Measurements from ENCODE around the gene RDH12. TPM values are rescaled to one million over a fixed set of nuclear protein-coding genes. Genes with fewer than 3 reads are reported as not detected.

RDH12 gene
- total and polyA plus RNA-seq, 2 donors (not counting 1 experiment from before 2014, with no cell fraction given), result not detected

- H2AFZ ChIP-seq (ENCODE audit: low read length), result no peak overlapping the region
- H3K4me1 ChIP-seq (ENCODE audit: control insufficient read depth, extremely low read depth, insufficient read depth, low read length), result no peaks in the 10 kb centered on the region
- H4K20me1 ChIP-seq (ENCODE audit: control insufficient read depth, extremely low read depth, insufficient read depth, low read length), result no peaks in the 10 kb centered on the region
- no peaks in the 10 kb centered on the region for H3K9me3 ChIP-seq (ENCODE audit: control insufficient read depth, insufficient read depth, low read depth, low read length)
- no peak overlapping the region for H3K4me3 ChIP-seq (replicated peaks in 1 of 4; ENCODE audit: control extremely low read depth in 1 of 4, insufficient read depth in 1 of 4, low read depth in 3 of 4, low read length in 4 of 4)
- H3K4me2 ChIP-seq (ENCODE audit: extremely low read depth, insufficient read depth, low read length), result no peak overlapping the region
- peaks cover 39% of the 10 kb centered on the region for H3K27me3 ChIP-seq (ENCODE audit: control insufficient read depth, insufficient read depth, low read length)
- no peak for DNase-seq (ENCODE audit: low read depth in 2 of 2)
- TF ChIP-seq EZH2 (IDR thresholded peaks at IDR 0.05; ENCODE audit: low read length, missing control alignments), result no peak
- TF ChIP-seq, protein P1, sequence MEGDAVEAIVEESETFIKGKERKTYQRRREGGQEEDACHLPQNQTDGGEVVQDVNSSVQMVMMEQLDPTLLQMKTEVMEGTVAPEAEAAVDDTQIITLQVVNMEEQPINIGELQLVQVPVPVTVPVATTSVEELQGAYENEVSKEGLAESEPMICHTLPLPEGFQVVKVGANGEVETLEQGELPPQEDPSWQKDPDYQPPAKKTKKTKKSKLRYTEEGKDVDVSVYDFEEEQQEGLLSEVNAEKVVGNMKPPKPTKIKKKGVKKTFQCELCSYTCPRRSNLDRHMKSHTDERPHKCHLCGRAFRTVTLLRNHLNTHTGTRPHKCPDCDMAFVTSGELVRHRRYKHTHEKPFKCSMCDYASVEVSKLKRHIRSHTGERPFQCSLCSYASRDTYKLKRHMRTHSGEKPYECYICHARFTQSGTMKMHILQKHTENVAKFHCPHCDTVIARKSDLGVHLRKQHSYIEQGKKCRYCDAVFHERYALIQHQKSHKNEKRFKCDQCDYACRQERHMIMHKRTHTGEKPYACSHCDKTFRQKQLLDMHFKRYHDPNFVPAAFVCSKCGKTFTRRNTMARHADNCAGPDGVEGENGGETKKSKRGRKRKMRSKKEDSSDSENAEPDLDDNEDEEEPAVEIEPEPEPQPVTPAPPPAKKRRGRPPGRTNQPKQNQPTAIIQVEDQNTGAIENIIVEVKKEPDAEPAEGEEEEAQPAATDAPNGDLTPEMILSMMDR (conservative IDR thresholded peaks at IDR 0.05 in 1 of 2, IDR thresholded peaks at IDR 0.05 in 1 of 2; ENCODE audit: low read depth in 1 of 2, low read length in 2 of 2), result no peak
- H3K36me3 ChIP-seq (ENCODE audit: control insufficient read depth, insufficient read depth, low read length), result no peaks in the 10 kb centered on the region
- no peak overlapping the region for H3K27ac ChIP-seq (ENCODE audit: insufficient read depth, low read length)
- no peaks in the 10 kb centered on the region for H3K79me2 ChIP-seq (ENCODE audit: control insufficient read depth, insufficient read depth, low read length)
- H3K9ac ChIP-seq (ENCODE audit: insufficient read depth, low read length), result no peak overlapping the region
These were observed 23.5 kb downstream of the RDH12 start for GRCh38 chr14:67725171-67725570.

GRCh38 chr14:67727361-67727760, 25.7 kb downstream of the RDH12 start:
- no peak overlapping the region for H3K4me3 ChIP-seq (replicated peaks in 1 of 4; ENCODE audit: control extremely low read depth in 1 of 4, insufficient read depth in 1 of 4, low read depth in 3 of 4, low read length in 4 of 4)
- no peaks in the 10 kb centered on the region for H3K79me2 ChIP-seq (ENCODE audit: control insufficient read depth, insufficient read depth, low read length)
- H3K27ac ChIP-seq (ENCODE audit: insufficient read depth, low read length), result no peak overlapping the region
- H4K20me1 ChIP-seq (ENCODE audit: control insufficient read depth, extremely low read depth, insufficient read depth, low read length), result no peaks in the 10 kb centered on the region
- no peak overlapping the region for H3K4me2 ChIP-seq (ENCODE audit: extremely low read depth, insufficient read depth, low read length)
- no peaks in the 10 kb centered on the region for H3K9me3 ChIP-seq (ENCODE audit: control insufficient read depth, insufficient read depth, low read depth, low read length)
- no peak overlapping the region for H3K9ac ChIP-seq (ENCODE audit: insufficient read depth, low read length)
- no peaks in the 10 kb centered on the region for H3K36me3 ChIP-seq (ENCODE audit: control insufficient read depth, insufficient read depth, low read length)
- TF ChIP-seq EZH2 (IDR thresholded peaks at IDR 0.05; ENCODE audit: low read length, missing control alignments), result no peak
- TF ChIP-seq, protein P1 (conservative IDR thresholded peaks at IDR 0.05 in 1 of 2, IDR thresholded peaks at IDR 0.05 in 1 of 2; ENCODE audit: low read depth in 1 of 2, low read length in 2 of 2), result no peak
- H3K4me1 ChIP-seq (ENCODE audit: control insufficient read depth, extremely low read depth, insufficient read depth, low read length), result no peaks in the 10 kb centered on the region
- peaks cover 32% of the 10 kb centered on the region for H3K27me3 ChIP-seq (ENCODE audit: control insufficient read depth, insufficient read depth, low read length)
- no peak for DNase-seq (ENCODE audit: low read depth in 2 of 2)
- no peak overlapping the region for H2AFZ ChIP-seq (ENCODE audit: low read length)

DNA sequence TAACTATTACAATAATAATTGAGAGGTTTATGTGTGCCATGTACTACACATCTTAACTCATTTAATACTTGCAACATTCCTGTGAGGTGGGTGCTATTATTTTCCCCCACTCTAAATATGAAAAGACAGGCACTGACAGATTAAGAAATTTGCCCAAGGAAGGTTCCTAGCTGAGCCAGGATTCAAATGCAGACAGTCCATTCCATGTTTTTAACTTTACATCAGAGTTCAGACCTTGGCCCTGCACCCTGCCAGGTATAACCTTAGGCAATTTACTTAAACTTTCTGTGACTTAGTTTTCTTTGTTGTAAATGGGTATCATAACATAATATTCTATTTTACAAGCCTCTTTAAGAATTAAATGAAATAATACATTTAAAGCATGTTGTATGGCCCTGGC, 26.6 kb downstream of the RDH12 start:
- Histone ChIP-seq H3K27me3 (ENCODE audit: control insufficient read depth, insufficient read depth, low read length) (peaks cover 29% of the 10 kb centered on the region), H2AFZ (ENCODE audit: low read length) (no peak overlapping the region), H3K4me3 (replicated peaks in 1 of 4; ENCODE audit: control extremely low read depth in 1 of 4, insufficient read depth in 1 of 4, low read depth in 3 of 4, low read length in 4 of 4) (no peak overlapping the region), H3K79me2 (ENCODE audit: control insufficient read depth, insufficient read depth, low read length) (no peaks in the 10 kb centered on the region), H3K9me3 (ENCODE audit: control insufficient read depth, insufficient read depth, low read depth, low read length) (no peaks in the 10 kb centered on the region), H3K4me2 (ENCODE audit: extremely low read depth, insufficient read depth, low read length) (no peak overlapping the region), H3K27ac (ENCODE audit: insufficient read depth, low read length) (no peak overlapping the region), H4K20me1 (ENCODE audit: control insufficient read depth, extremely low read depth, insufficient read depth, low read length) (no peaks in the 10 kb centered on the region), H3K36me3 (ENCODE audit: control insufficient read depth, insufficient read depth, low read length) (no peaks in the 10 kb centered on the region), H3K9ac (ENCODE audit: insufficient read depth, low read length) (no peak overlapping the region), H3K4me1 (ENCODE audit: control insufficient read depth, extremely low read depth, insufficient read depth, low read length) (no peaks in the 10 kb centered on the region)
- no peak for DNase-seq (ENCODE audit: low read depth in 2 of 2)
- no peak for TF ChIP-seq EZH2 (IDR thresholded peaks at IDR 0.05; ENCODE audit: low read length, missing control alignments)
- TF ChIP-seq, protein P1 (conservative IDR thresholded peaks at IDR 0.05 in 1 of 2, IDR thresholded peaks at IDR 0.05 in 1 of 2; ENCODE audit: low read depth in 1 of 2, low read length in 2 of 2), result no peak
